HEK293 (cell line): ENCODE results near the gene BCL2.

Experiments
- CTCF ChIA-PET: fragments of 350-600 bp; formaldehyde crosslinking; extraction: SDS; loops from one replicate; lab custom pipeline; 2021; ENCODE audit warnings: antibody characterized with exemption; lab: Yijun Ruan, JAX
- POLR2A ChIA-PET: fragments of 300-600 bp; formaldehyde crosslinking; extraction: SDS; loops from one replicate; lab custom pipeline; 2020; ENCODE audit warnings: antibody characterized with exemption, inconsistent platforms; lab: Yijun Ruan, JAX
- H3K27ac ChIP-seq: fragments of 200-500 bp; sonication (Bioruptor generic); 2 replicates; pipeline ENCODE4 v1.5.1; 2014; ENCODE audit warnings: low read depth, low read length, control low read depth, inconsistent platforms; ENCODE audit errors: extremely low read depth
- H3K36me3 ChIP-seq, 2 experiments: fragments of 200-500 bp in 1 of 2; sonication (Bioruptor generic) in 1 of 2; 1 replicate in 1 of 2; 2 replicates in 1 of 2; pipeline ENCODE4 v1.5.1; 2014 to 2017; ENCODE audit warnings: inconsistent platforms in 2 of 2, low read length in 2 of 2; ENCODE audit not compliant: control insufficient read depth in 2 of 2, insufficient read depth in 1 of 2
- H3K4me1 ChIP-seq: fragments of 200-500 bp; sonication (Bioruptor generic); 2 replicates; pipeline ENCODE4 v1.5.1; 2014; ENCODE audit warnings: mild to moderate bottlenecking, low read length, inconsistent platforms; ENCODE audit not compliant: control insufficient read depth, insufficient read depth
- H3K4me3 ChIP-seq: 2 replicates; pipeline ENCODE4 v1.5.1; 2011; ENCODE audit warnings: low read depth, mild to moderate bottlenecking, control low read depth, low read length, moderate library complexity
- H3K9me3 ChIP-seq: fragments of 200-500 bp; sonication (Bioruptor generic); 2 replicates; pipeline ENCODE4 v1.5.1; 2014; ENCODE audit warnings: low read depth, low read length, inconsistent platforms; ENCODE audit not compliant: control insufficient read depth, insufficient read depth
- CTCF ChIP-seq: fragments of 450-650 bp; formaldehyde crosslinking; IDR thresholded peaks from 2 replicates; pipeline ENCODE4 v1.5.1; 2016; ENCODE audit warnings: missing biosample characterization, missing genetic modification characterization
- GLI2 ChIP-seq: fragments of 450-650 bp; formaldehyde crosslinking; IDR thresholded peaks from 2 replicates; pipeline ENCODE4; 2017; ENCODE audit warnings: missing biosample characterization, missing genetic modification characterization, low read depth, borderline replicate concordance
- KLF9 ChIP-seq: fragments of 450-650 bp; formaldehyde crosslinking; IDR thresholded peaks from 2 replicates; pipeline ENCODE4 v1.5.1; 2016; ENCODE audit warnings: missing biosample characterization, missing genetic modification characterization, low read depth
- MYNN ChIP-seq: fragments of 450-650 bp; formaldehyde crosslinking; IDR thresholded peaks from 2 replicates; pipeline ENCODE4 v1.5.1; 2016; ENCODE audit warnings: missing biosample characterization, missing genetic modification characterization, borderline replicate concordance
- PBX3 ChIP-seq: sonication (generic); formaldehyde crosslinking; IDR thresholded peaks from 2 replicates; pipeline ENCODE4 v1.8.1; 2022; ENCODE audit warnings: mild to moderate bottlenecking, moderate library complexity, missing genetic modification reagents
- RBAK ChIP-seq: fragments of 450-650 bp; formaldehyde crosslinking; IDR thresholded peaks from 2 replicates; pipeline ENCODE4 v1.5.1; 2016; ENCODE audit warnings: missing biosample characterization, missing genetic modification characterization
- REPIN1 ChIP-seq: fragments of 450-650 bp; formaldehyde crosslinking; IDR thresholded peaks from 2 replicates; pipeline ENCODE4 v1.5.1; 2017; ENCODE audit warnings: missing biosample characterization, missing genetic modification characterization, low read depth
- SETDB1 ChIP-seq: IDR thresholded peaks from one replicate; pipeline ENCODE4 v1.6.1; 2017; ENCODE audit warnings: mild to moderate bottlenecking, low read length, moderate library complexity, mixed read lengths; ENCODE audit not compliant: insufficient read length
- SP2 ChIP-seq: fragments of 450-650 bp; formaldehyde crosslinking; IDR thresholded peaks from 2 replicates; pipeline ENCODE4 v1.5.1; 2016; ENCODE audit warnings: missing biosample characterization, missing genetic modification characterization
- TCF7L2 ChIP-seq: IDR thresholded peaks from 2 replicates; pipeline ENCODE4 v1.6.1; 2011; ENCODE audit warnings: low read depth, mild to moderate bottlenecking, inconsistent platforms, low read length, moderate library complexity, borderline replicate concordance
- YY1 ChIP-seq: fragments of 450-650 bp; formaldehyde crosslinking; IDR thresholded peaks from 2 replicates; pipeline ENCODE4 v1.5.1; 2018; ENCODE audit warnings: missing biosample characterization, missing genetic modification characterization
- ZBTB10 ChIP-seq: fragments of 450-650 bp; formaldehyde crosslinking; IDR thresholded peaks from 2 replicates; pipeline ENCODE4 v1.5.1; 2016; ENCODE audit warnings: missing biosample characterization, missing genetic modification characterization
- ZFP41 ChIP-seq: fragments of 450-650 bp; formaldehyde crosslinking; IDR thresholded peaks from 2 replicates; pipeline ENCODE4 v1.5.1; 2016; ENCODE audit warnings: missing biosample characterization, missing genetic modification characterization, borderline replicate concordance
- ZNF112 ChIP-seq: fragments of 450-650 bp; formaldehyde crosslinking; IDR thresholded peaks from 2 replicates; pipeline ENCODE4 v1.5.0; 2017; ENCODE audit warnings: missing biosample characterization, missing genetic modification characterization
- ZNF157 ChIP-seq: fragments of 450-650 bp; formaldehyde crosslinking; IDR thresholded peaks from 2 replicates; pipeline ENCODE4 v1.5.1; 2016; ENCODE audit warnings: missing biosample characterization, missing genetic modification characterization
- ZNF18 ChIP-seq: fragments of 450-650 bp; formaldehyde crosslinking; IDR thresholded peaks from 2 replicates; pipeline ENCODE4 v1.5.1; 2016; ENCODE audit warnings: missing biosample characterization, missing genetic modification characterization
- ZNF19 ChIP-seq: fragments of 450-650 bp; formaldehyde crosslinking; IDR thresholded peaks from 2 replicates; pipeline ENCODE4; 2016; ENCODE audit warnings: missing biosample characterization, missing genetic modification characterization, low read depth
- ZNF23 ChIP-seq: fragments of 450-650 bp; formaldehyde crosslinking; IDR thresholded peaks from 2 replicates; pipeline ENCODE4 v1.5.1; 2016; ENCODE audit warnings: missing biosample characterization, missing genetic modification characterization, borderline replicate concordance
- ZNF248 ChIP-seq: fragments of 450-650 bp; formaldehyde crosslinking; IDR thresholded peaks from 2 replicates; pipeline ENCODE4 v1.5.1; 2017; ENCODE audit warnings: missing biosample characterization, missing genetic modification characterization
- ZNF302 ChIP-seq: fragments of 450-650 bp; formaldehyde crosslinking; IDR thresholded peaks from 2 replicates; pipeline ENCODE4 v1.5.1; 2016; ENCODE audit warnings: missing biosample characterization, missing genetic modification characterization, low read depth
- ZNF311 ChIP-seq: fragments of 450-650 bp; formaldehyde crosslinking; IDR thresholded peaks from 2 replicates; pipeline ENCODE4 v1.5.1; 2017; ENCODE audit warnings: missing biosample characterization, missing genetic modification characterization, borderline replicate concordance
- ZNF391 ChIP-seq: fragments of 450-650 bp; formaldehyde crosslinking; IDR thresholded peaks from 2 replicates; pipeline ENCODE4 v1.5.1; 2016; ENCODE audit warnings: low read depth, missing biosample characterization, missing genetic modification characterization, borderline replicate concordance
- ZNF416 ChIP-seq: fragments of 450-650 bp; formaldehyde crosslinking; IDR thresholded peaks from 2 replicates; pipeline ENCODE4 v1.5.1; 2016; ENCODE audit warnings: missing biosample characterization, missing genetic modification characterization
- ZNF510 ChIP-seq: fragments of 450-650 bp; formaldehyde crosslinking; IDR thresholded peaks from 2 replicates; pipeline ENCODE4 v1.5.1; 2018; ENCODE audit warnings: mild to moderate bottlenecking, missing genetic modification characterization, missing biosample characterization; ENCODE audit not compliant: insufficient replicate concordance
- ZNF585B ChIP-seq: fragments of 450-650 bp; formaldehyde crosslinking; IDR thresholded peaks from 2 replicates; pipeline ENCODE4 v1.5.1; 2016; ENCODE audit warnings: missing biosample characterization, missing genetic modification characterization
- ZNF670 ChIP-seq: fragments of 450-650 bp; formaldehyde crosslinking; IDR thresholded peaks from 2 replicates; pipeline ENCODE4 v1.5.1; 2016; ENCODE audit warnings: missing biosample characterization, missing genetic modification characterization, low read depth
- ZNF777 ChIP-seq: fragments of 450-650 bp; formaldehyde crosslinking; IDR thresholded peaks from 2 replicates; pipeline ENCODE4 v1.5.1; 2017; ENCODE audit warnings: missing biosample characterization, missing genetic modification characterization, borderline replicate concordance
- ZNF785 ChIP-seq: fragments of 450-650 bp; formaldehyde crosslinking; IDR thresholded peaks from 2 replicates; pipeline ENCODE4 v1.5.1; 2016; ENCODE audit warnings: missing biosample characterization, missing genetic modification characterization

BCL2 gene

GRCh38 chr18:63220903-63221302 lies 98.7 kb downstream of the BCL2 start:
- ChIA-PET CTCF (no interaction called here), POLR2A (no interaction called here)
- Histone ChIP-seq H3K36me3 (no peaks in the 10 kb centered on the region), H3K4me3 (no peak overlapping the region), H3K4me1 (no peaks in the 10 kb centered on the region)
- TF ChIP-seq ZNF19 (tag by site-specific recombination) (no peak), ZNF311 (tag by site-specific recombination) (no peak)
- TF ChIP-seq, all 188 proteins: peak for 0
- Histone ChIP-seq H3K27ac (no peak overlapping the region), H3K9me3 (no peaks in the 10 kb centered on the region)

- CTCF ChIA-PET, result no interaction called here
- POLR2A ChIA-PET, result no interaction called here
Measured at GRCh38 chr18:63218472-63218871, 101.1 kb downstream of the BCL2 start.

GRCh38 chr18:63216516-63217311 lies 102.9 kb downstream of the BCL2 start:
- Histone ChIP-seq H3K36me3 (no peaks in the 10 kb centered on the region; a peak in 1 of 3 replicates), H3K4me3 (no peak overlapping the region), H3K27ac (no peak overlapping the region), H3K9me3 (no peaks in the 10 kb centered on the region), H3K4me1 (no peaks in the 10 kb centered on the region)
- CTCF ChIA-PET, result interaction anchor here (0.6 to 0.7 kb wide), 2 partner anchors 10 to 222 kb away, joined by 3 read pairs; no protein-coding TSS in a partner anchor
- no peak for TF ChIP-seq ZNF112 (tag by site-specific recombination)
- TF ChIP-seq ZBTB10 (tag by site-specific recombination), result no peak
- no peak for TF ChIP-seq ZNF416
- TF ChIP-seq YY1, result no peak
- TF ChIP-seq ZNF510 (tag by site-specific recombination), result no peak
- TF ChIP-seq CTCF (tag by site-specific recombination), result no peak
- TF ChIP-seq MYNN (tag by site-specific recombination), result no peak
- TF ChIP-seq TCF7L2, result no peak
- TF ChIP-seq GLI2 (tag by site-specific recombination), result no peak
- TF ChIP-seq ZNF157, result no peak
- no peak for TF ChIP-seq REPIN1
- TF ChIP-seq ZNF585B (tag by site-specific recombination), result no peak
- no peak for TF ChIP-seq ZNF23
- no peak for TF ChIP-seq SP2 (tag by site-specific recombination)
- TF ChIP-seq ZNF670 (tag by site-specific recombination), result no peak
- no peak for TF ChIP-seq ZNF18 (tag by site-specific recombination)
- no peak for TF ChIP-seq ZFP41 (tag by site-specific recombination)
- TF ChIP-seq RBAK, result no peak
- no peak for TF ChIP-seq PBX3 (CRISPR knock-in tag)
- TF ChIP-seq SETDB1, result no peak
- POLR2A ChIA-PET, result no interaction called here

More at GRCh38 chr18:63218472-63218871, 101.1 kb downstream of the BCL2 start:
- Histone ChIP-seq H3K27ac (no peak overlapping the region), H3K4me3 (no peak overlapping the region), H3K36me3 (no peaks in the 10 kb centered on the region; a peak in 1 of 3 replicates), H3K4me1 (no peaks in the 10 kb centered on the region), H3K9me3 (no peaks in the 10 kb centered on the region)
- no peak for TF ChIP-seq ZNF785 (tag by site-specific recombination)
- TF ChIP-seq ZNF248 (tag by site-specific recombination), result no peak
- no peak for TF ChIP-seq KLF9 (tag by site-specific recombination)
- TF ChIP-seq ZNF302 (tag by site-specific recombination), result no peak
- no peak for TF ChIP-seq ZNF777 (tag by site-specific recombination)
- no peak for TF ChIP-seq ZNF391 (tag by site-specific recombination)
